GM18519 (cell line): ENCODE measurements around the gene MAP3K14.

ENCODE experiments used
- ATAC-seq: cut with Tn5 transposase; IDR thresholded peaks from one replicate; pipeline ENCODE4 v1.9.1; 2021; ENCODE audit warnings: mild to moderate bottlenecking, moderate library complexity; ENCODE audit not compliant: unreplicated experiment, low FRiP score

The MAP3K14 gene

DNA sequence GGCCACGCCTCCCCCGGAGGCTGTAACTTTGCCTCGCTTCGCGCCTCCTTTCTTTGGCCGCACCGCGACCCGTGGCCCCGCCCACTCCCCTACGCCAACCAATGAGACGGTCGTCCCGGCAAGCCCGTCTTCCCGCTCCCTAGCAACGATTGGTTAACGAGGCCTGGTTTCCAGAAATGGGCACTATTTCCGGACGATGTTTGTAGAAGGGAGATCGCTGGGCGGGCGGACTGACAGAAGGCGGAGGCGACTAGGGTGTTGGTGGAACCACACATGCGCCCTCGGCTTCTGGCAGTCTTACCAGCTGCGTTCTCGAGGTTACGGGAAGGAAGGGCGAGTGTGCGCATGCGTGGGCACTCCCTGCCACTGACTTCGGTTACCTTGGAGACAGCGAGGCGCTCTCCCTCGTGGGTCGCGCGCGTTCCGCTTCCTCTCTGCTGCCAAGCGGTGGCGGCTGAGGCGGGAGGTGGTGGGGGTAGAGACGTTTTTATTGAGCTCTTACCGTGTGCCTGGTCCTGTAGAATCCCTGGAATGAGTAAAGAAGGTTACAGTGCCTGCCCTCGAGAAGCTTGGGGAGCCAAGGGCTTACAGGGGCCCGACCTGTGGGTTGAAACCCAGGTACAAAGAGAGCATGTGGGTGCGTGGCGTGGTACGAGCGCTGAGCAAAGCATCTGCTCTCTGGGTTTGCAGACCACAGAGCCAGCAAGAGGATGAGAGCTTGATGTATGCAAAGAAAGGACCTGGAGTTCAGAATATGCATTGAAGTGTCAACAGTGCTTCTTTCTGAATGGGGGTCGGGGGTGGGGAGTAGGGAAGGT is 500 bp upstream of the MAP3K14 start:
- peak; percentile 51 for ATAC-seq

DNA sequence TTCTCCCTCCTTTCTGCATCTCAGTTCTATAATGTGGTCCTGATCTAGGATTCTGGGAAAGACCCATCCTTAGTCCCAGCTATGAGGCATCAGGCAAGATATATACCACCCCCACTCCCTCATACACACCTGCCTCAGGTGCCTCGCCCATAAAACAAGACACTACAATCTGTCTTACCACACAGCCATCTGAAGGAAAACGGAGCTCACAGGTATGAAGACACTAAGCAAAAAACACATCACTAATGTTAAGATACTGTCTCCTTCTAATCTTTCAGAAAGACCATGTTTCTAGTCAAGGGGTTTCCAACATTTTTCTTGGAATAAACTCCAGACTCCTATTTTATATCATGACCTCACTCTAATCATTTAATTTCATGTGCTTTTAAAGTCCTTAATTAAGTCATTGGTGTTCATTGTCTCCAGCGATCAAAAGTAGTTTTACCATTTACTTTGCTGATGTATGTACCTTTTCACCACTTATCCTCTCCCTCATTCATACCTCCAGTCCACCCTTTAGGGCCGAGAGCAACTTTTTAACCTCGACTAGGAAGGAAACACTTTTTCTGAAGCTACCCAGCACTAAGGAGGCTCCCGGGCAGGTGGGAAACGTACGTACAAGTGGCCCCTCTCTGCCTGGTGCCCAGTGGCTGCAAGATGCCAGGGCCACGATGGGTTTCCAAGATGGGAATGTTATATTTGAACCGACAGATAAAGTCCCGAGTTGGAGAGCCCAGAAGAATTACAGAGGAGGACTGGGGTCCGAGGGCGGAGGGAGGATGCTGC is 979 bp downstream of the MAP3K14 start:
- no peak for ATAC-seq

DNA sequence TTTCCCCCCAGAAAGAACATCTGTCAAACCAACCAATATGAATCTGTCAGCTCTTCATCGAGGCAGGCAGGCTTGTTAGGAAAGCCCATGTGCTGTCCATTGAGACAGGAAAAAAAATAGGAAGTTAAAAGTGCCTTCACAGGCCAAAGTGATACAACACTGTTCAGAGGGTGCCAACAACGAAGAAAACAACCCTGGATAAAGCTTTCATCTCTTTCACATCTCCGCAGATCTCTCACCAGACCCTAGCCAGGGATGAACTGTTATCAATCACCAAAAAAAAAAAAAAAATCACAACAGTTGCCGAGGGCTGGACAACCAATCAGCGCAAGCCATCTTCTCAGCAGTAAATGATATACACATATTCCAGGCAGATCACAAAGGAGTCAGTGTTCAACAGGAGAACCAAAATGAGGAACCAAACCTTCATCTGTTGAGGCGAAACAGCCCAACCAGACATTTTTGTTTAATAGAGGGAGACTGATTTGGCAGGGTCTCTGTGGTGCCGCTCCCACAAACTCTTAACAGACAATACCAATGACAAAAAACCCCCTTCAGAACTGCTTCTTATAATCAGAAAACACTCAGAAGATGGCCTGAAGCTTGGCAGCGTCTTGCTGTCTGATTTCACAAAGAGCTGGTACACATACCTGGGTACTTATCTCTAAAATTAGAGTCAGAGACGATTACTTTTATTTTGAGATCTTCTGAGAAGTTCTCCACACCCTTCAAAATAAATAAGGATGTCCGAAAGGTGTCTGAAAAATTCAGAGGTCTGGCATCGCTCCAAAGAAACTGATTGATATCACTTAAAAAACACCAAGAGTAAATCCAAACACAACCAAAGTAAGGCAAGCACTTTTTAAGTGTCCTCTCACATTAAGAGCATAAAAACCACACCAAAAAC is 1.8 kb downstream of the MAP3K14 start:
- no peak for ATAC-seq

DNA sequence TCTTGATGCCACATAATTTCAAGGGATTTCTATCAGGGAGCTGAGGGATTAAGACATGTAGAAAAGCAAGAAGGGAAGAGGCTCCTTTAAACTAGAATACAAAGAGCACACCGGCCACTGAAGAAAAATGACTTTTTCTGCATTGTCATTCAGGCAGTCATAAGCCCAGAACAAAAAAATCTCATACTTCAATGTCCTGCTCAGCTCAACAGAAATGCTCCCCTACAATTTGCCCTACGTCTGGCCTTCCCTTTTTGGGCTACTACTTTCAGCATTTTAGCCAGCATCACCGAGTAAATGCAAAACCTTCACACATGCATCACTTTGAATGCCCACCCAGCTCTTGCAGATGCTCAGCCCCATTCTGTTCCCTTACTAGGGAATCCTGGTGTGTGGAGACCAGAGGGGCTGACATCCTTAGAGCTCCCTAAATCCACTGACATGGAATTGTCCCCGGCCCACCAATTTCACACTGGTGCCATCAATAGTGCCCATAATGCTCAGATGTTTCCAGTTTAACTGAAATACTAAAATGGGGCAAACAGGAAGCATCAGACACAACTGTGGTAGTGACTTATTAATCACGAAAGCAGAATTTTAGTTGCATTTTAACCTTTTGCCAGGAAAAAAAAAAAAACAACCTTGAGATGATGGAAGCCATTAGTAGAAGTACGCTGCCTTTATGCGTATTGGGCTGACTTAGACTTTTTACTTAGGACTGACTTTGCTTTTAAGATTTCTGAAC is 2.7 kb downstream of the MAP3K14 start:
- ATAC-seq: no peak

DNA sequence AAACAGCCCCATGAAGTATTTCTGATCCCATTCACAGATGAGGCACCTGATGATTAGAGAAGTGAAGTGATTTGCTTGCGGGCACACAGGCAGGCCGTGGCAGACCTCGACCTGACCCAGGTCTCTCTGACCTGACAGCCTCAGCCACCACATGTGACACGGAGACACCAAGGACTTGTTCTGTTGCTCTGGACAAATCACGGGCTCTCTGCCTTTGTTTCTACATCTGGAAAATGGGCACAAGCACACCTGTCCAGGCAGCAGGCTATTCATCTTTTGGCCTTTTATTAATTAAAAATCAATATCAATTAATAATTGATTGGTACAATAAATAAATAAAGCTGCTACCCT is 3.4 kb downstream of the MAP3K14 start:
- ATAC-seq: no peak

DNA sequence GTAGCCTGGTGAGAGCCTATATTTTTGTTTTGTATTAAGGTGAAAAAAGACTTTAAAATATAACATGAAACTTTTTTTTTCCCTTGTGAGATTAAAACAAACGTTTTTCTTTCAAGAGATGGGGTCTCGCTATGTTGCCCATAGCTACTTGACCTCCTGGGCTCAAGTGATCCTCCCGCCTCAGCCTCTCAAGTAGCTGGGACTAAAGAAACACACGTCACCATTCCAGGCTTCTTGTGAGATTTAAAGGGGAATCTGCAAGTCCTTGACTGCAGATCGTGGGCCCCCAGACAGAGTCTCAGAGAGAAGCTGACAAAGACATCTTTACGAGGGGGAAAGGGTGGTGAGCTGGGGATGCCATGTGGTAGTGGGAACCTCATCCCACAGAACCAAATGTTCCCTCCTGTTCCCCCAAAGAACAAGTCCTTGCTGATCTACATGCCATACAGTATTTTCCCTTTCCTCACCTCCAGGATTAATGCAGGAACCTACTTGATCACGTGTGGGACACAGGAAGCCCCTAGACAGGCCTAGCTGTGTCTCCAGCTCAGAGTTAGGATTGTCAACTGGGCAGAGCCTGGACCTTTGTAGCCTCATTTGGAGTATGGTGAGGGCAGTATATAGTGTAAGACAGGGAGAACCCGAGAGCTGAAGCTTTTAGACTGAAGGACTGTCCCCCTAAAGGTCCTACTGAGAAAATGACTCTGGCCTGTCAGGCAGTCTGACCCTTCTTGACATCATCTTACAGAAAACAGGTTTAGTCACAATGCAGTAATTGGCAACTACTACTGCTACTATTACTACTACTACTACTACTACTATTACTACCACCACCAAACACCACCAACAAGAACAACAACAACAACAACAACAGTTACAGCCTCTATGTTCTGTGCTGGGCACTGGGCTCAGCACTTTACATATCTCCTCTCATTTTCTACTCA is 4.1 kb downstream of the MAP3K14 start:
- no peak for ATAC-seq

DNA sequence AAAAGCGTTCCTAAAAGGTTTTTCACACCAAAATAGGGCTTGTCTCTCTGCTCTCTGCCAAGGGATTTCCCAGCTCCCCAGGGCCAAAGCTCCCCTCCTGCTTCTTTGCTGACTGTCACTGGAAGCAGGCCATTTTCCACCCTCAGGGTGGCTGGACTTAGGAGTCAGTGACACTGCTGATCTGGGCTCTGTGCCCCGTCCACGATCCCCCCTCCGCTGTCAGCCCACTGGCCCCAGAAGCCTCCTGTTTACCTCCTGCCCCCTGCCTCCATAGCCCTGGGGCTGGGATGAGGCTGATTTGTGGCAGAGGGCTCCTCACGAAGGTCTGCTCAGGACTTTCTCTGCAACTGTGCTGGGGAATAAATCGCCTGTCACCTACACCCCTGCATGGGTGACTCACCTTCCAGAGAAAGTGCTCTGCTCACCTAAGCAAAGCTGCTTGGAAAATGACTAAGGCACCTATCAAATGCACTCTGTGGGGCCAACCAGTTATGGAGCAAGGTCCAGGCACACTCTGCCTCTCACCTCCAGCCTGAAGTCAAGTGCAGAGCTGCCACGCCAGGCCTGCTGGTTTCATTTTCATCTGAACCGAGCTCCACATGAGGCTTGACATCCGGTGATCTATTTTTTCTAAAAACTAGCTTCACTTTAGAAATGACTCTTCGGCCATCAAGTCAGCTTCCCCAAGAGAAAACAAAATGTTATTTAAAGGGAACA is 4.9 kb downstream of the MAP3K14 start:
- ATAC-seq: no peak

DNA sequence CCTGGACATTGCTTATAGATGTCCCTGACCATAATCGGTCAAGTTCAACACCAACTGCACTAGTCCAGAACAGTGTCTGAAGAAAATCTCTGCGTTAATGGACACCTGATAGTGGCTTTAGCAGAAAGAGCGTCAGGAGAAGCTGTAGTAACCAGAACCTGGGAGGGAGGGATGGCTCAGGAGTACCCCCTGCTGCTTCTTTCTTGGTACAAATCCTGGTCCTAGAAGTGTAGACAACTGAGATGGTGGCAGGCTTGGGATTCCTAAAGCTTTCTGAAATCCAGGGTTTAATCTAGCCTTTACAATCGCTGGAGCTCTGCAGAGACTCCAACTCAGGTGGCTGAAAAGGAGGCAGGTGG is 5.4 kb downstream of the MAP3K14 start:
- ATAC-seq: no peak

DNA sequence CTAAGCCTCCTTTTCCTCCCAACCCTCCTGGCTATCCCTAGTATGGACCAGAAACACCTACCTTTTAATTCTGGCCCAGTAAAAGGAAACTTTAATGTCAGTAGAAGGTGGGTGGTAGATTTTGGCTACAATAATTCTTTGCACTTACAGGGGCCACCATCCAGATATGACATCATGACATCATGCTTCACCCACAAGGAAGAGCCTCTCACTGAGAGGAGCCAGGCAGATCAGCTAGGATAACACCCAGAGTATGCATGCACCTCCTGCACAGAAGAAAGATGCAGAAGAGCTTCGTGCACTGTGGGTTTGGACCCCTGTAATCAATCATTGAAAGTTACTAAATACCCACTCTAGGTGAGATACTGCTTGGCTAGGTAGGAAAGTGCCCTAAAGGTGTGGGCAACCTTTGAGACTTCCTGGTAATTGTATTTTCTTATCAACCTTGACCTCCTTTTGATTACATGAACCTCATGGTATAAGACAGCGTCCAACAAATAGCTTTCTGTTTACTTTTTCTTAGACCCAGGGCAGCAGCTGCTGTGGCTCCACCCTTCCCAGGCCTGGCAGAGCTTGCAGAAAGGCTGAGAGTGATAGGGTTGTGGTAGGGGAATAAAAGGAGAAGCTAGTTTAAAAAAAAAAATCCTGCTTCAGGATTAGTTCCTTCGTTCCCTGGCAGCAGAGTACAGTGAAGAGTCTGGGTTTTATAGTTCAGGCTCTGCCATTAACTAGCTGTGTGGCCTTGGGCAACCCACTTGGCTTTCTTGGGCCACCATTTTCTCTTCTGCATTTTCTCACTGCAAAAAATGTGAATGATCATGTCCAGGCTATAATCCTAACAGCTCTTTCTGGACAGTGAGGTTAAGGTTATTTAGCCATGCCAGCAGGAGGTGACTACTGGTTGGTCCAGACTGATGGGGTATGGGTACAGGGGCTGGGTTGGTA is 6.2 kb downstream of the MAP3K14 start:
- no peak for ATAC-seq

DNA sequence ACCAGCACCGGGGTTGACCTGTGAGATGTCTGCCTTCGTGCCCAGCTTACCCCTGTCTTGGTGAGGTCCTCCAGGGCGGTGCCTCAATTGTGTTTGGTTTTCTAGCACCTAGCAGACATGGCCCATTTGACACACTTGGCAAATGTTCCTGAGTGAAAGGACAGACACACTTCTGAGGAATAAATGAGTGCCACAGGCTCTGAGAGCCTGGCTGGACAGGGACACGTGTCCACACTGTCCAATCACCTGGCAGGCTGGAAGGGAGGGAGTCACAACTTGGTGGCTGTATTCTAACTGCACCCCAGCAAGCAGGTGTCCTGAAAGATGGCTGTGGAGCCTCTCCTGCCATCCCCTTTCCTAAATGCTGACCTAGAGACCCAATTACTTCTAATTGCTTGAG is 7.4 kb downstream of the MAP3K14 start:
- ATAC-seq: no peak

DNA sequence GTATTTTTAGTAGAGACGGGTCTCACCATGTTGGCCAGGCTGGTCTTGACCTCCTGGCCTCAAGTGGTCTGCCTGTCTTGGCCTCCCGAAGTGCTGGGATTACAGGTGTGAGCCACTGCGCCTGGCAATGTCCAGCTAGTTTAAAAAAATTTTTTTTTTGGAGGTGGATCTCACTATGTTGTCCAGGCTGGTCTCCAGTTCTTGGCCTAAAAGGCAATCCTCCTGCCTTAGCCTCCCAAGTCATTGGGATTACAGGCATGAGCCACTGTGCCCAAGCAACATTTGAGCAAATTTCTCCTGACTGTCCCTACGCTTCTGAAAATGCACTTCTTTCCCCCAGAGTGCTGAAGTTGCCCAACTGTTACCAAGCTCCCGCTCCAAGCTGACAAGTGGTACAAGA is 8.0 kb downstream of the MAP3K14 start:
- ATAC-seq: no peak

DNA sequence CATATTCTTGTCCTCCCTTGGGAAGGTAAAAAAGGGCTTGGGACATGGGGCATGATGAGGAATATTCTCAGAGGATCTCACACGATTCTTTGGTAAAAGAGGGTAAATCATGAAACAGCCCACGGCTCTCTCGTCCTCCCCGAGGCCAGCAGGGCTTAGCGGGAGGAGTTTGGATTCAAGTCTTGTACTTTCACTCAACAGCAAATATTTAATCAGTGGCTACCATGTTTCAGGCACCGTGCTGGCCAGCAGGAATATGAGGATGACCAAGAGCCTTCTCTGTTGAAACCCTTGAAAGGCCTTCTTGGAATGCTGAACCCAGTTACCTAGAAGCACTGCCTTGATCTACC is 8.8 kb downstream of the MAP3K14 start:
- no peak for ATAC-seq

DNA sequence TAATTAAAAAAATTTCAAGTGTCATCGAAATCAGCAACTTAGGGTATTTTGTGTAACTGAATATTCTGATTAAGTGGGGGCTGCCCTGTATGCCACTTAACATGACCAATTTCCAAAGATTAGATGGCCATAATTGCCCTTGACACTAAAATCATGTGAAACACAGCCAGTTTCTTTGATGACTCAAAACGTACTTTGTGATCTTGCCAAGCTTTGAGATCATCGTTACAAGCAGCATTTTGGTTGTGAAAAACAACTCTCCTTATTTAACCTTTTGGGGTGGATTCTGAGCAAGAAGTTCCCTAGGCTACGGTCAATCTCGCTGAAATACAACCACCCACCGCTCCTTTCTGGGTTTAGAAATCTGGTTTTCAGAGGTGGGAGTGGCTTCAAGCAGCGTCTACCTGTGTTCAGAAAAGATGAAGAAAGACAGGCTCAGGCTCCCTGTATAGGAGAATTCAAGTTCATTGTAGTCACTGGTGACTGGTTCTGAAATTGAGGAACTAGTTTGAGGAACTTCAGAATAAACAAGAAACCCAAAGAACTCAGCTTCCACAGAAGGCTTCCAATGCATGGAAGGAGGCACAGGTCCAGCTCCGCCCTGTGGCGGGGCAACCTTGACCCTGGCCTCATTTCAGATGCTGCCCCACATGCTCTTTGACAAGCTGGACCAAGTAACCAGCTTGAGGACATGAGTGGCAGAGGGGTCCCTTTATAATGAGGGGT is 9.4 kb downstream of the MAP3K14 start:
- ATAC-seq: no peak

DNA sequence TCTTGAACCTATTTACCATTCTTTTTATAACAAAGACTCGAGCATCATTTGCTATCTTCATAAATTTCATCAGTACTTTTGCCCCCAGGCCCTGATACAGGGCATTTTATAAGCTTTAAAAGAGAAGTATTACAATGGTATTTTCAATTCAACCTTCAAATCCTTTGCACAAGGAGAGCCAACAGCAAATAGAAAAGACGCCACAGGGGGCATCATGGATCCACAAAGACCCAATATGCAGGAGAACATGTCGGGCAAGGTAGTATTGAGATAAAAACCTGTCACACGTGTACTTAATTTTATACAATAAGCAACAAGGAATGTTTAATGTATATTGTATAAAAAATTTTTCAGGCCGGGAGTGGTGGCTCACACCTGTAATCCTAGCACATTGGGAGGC is 10.2 kb downstream of the MAP3K14 start:
- ATAC-seq: no peak

DNA sequence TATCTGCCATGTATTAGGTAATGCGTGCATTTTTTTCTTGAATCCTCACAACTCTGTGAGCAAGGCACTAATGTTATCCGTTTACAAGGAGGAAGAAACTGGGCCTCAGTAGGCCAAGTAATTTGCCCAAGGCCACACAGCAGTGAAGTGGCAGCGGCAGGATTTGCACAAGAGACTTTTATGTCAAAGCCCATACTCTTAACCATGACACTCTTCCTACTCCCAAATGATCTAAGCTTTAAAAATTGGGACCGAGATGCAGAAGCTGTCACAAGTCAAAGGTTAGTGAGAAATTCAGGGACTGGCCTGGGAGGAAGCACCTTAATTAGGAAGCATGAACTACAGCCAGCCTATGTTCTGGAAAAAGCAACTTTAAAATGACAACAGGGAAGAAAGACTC is 10.7 kb downstream of the MAP3K14 start:
- no peak for ATAC-seq

DNA sequence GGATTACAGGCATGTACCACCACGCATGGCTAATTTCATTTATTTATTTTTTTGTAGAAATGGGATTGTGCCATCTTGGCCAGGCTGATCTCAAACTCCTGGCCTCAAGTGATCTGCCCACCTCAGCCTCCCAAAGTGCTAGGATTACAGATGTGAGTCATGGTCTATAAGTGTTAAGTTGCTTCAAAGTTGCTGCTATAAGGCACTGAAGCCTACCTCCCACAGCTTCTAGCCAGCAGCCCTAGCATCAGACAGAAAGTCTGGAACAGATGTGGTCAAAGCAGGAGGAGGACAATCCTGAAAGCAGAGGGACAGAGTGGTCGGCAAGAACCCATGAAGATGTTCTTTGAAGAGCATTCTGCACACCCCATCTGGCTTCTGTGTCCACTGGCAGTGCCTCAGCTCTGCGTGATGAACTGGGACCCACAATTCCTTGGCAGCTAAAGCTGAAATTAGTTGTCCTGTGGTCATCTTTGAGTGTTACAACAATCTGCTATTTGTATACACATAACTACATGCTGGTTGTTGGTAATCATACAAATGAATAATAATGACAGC is 11.2 kb downstream of the MAP3K14 start:
- no peak for ATAC-seq
